Ishikawa (cell line): ENCODE results near the gene AHCYL1.

Source experiments
- CEBPB ChIP-seq: IDR thresholded peaks from 2 replicates; pipeline ENCODE4 v1.6.1; 2012
- CREB1 ChIP-seq: IDR thresholded peaks from 2 replicates; pipeline ENCODE4 v1.6.1; 2012; ENCODE audit warnings: low read depth
- EP300 ChIP-seq: IDR thresholded peaks from 2 replicates; pipeline ENCODE4 v1.6.1; 2012; ENCODE audit warnings: borderline replicate concordance
- NFIC ChIP-seq: IDR thresholded peaks from 2 replicates; pipeline ENCODE4 v1.6.1; 2012
- RAD21 ChIP-seq: IDR thresholded peaks from 2 replicates; pipeline ENCODE4 v1.6.1; 2012; ENCODE audit warnings: low read depth
- TCF12 ChIP-seq: IDR thresholded peaks from 2 replicates; pipeline ENCODE4 v1.6.1; 2012; ENCODE audit warnings: low read depth
- TEAD4 ChIP-seq: IDR thresholded peaks from 2 replicates; pipeline ENCODE4 v1.6.1; 2012
- YY1 ChIP-seq: IDR thresholded peaks from 2 replicates; pipeline ENCODE4 v1.6.1; 2012; ENCODE audit warnings: low read depth
- TF ChIP-seq, protein P1 (sequence below): IDR thresholded peaks from 2 replicates; pipeline ENCODE4 v1.6.1; 2012
- TF ChIP-seq, protein P2 (sequence below): IDR thresholded peaks from 2 replicates; pipeline ENCODE4 v1.6.1; 2012; ENCODE audit warnings: low read depth, mild to moderate bottlenecking
- TF ChIP-seq, protein P3 (sequence below): IDR thresholded peaks from 2 replicates; pipeline ENCODE4 v1.6.1; 2012

DNA sequence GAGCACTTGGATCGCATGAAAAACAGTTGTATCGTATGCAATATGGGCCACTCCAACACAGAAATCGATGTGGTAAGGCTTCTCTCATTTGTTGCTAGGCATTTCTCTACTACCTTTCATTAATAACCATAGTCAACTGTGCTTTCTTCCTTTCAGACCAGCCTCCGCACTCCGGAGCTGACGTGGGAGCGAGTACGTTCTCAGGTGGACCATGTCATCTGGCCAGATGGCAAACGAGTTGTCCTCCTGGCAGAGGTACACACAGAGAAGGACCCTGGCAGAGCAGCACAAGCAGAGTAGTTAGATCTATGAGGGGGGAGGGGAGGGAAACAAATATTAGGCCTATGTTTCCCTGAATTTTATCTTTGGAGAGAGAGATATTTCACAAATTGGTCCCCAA, 33.8 kb downstream of the AHCYL1 start:
- TF ChIP-seq, protein P1, sequence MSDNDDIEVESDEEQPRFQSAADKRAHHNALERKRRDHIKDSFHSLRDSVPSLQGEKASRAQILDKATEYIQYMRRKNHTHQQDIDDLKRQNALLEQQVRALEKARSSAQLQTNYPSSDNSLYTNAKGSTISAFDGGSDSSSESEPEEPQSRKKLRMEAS = no peak
- TF ChIP-seq, protein P2, sequence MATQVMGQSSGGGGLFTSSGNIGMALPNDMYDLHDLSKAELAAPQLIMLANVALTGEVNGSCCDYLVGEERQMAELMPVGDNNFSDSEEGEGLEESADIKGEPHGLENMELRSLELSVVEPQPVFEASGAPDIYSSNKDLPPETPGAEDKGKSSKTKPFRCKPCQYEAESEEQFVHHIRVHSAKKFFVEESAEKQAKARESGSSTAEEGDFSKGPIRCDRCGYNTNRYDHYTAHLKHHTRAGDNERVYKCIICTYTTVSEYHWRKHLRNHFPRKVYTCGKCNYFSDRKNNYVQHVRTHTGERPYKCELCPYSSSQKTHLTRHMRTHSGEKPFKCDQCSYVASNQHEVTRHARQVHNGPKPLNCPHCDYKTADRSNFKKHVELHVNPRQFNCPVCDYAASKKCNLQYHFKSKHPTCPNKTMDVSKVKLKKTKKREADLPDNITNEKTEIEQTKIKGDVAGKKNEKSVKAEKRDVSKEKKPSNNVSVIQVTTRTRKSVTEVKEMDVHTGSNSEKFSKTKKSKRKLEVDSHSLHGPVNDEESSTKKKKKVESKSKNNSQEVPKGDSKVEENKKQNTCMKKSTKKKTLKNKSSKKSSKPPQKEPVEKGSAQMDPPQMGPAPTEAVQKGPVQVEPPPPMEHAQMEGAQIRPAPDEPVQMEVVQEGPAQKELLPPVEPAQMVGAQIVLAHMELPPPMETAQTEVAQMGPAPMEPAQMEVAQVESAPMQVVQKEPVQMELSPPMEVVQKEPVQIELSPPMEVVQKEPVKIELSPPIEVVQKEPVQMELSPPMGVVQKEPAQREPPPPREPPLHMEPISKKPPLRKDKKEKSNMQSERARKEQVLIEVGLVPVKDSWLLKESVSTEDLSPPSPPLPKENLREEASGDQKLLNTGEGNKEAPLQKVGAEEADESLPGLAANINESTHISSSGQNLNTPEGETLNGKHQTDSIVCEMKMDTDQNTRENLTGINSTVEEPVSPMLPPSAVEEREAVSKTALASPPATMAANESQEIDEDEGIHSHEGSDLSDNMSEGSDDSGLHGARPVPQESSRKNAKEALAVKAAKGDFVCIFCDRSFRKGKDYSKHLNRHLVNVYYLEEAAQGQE = no peak
- no peak for TF ChIP-seq EP300
- TF ChIP-seq NFIC = no peak
- no peak for TF ChIP-seq CEBPB
- TF ChIP-seq YY1 = no peak
- TF ChIP-seq RAD21 = no peak
- TF ChIP-seq, protein P3, sequence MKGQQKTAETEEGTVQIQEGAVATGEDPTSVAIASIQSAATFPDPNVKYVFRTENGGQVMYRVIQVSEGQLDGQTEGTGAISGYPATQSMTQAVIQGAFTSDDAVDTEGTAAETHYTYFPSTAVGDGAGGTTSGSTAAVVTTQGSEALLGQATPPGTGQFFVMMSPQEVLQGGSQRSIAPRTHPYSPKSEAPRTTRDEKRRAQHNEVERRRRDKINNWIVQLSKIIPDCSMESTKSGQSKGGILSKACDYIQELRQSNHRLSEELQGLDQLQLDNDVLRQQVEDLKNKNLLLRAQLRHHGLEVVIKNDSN = no peak
- no peak for TF ChIP-seq CREB1
- TF ChIP-seq TEAD4 = no peak
- no peak for TF ChIP-seq TCF12
